Upper lobe of left lung (tissue), 4 donors: ENCODE data around the gene LRRC7.

Source experiments
- POLR2AphosphoS5 ChIP-seq, 2 donors: sonication (generic); formaldehyde crosslinking; IDR thresholded peaks; one replicate each; pipeline ENCODE4 v1.5.1; 2017; ENCODE audit warnings: antibody characterized with exemption in 2 of 2
- TF ChIP-seq, protein P1 (sequence below), 6 experiments: fragments of 450-650 bp in 4 of 6; fragments of 200-600 bp in 2 of 6; sonication (generic) in 2 of 6; IDR thresholded peaks; one replicate each; pipeline ENCODE4 v1.5.1; 2016 to 2019; ENCODE audit warnings: antibody characterized with exemption in 6 of 6

DNA sequence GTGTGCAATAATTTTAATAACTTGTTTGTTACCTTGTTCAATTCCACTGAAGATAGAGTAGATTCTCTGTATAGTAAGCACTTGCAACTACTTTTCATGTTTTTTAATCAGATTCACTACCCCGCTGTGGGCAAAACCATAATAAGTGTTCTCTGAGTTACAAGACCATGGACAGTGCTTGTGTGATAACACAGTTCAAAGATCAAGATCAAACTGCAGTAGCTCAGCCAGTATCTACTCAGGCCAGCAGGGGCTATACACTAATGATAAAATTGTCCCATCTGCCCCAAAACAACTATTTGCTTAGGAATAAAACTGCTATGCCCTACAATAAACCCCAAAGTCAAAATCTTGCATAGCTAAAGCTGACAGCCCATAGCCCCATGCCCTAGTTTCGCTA, 129.6 kb downstream of the LRRC7 start:
- no peak for TF ChIP-seq POLR2AphosphoS5 (IDR thresholded peaks at IDR 0.05)
- TF ChIP-seq, protein P1, sequence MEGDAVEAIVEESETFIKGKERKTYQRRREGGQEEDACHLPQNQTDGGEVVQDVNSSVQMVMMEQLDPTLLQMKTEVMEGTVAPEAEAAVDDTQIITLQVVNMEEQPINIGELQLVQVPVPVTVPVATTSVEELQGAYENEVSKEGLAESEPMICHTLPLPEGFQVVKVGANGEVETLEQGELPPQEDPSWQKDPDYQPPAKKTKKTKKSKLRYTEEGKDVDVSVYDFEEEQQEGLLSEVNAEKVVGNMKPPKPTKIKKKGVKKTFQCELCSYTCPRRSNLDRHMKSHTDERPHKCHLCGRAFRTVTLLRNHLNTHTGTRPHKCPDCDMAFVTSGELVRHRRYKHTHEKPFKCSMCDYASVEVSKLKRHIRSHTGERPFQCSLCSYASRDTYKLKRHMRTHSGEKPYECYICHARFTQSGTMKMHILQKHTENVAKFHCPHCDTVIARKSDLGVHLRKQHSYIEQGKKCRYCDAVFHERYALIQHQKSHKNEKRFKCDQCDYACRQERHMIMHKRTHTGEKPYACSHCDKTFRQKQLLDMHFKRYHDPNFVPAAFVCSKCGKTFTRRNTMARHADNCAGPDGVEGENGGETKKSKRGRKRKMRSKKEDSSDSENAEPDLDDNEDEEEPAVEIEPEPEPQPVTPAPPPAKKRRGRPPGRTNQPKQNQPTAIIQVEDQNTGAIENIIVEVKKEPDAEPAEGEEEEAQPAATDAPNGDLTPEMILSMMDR (IDR thresholded peaks at IDR 0.05) = no peak
